CD4-positive, alpha-beta T cell (primary cell): ENCODE data around the gene CFL1. TPM values are rescaled to one million over a fixed set of nuclear protein-coding genes. Genes with fewer than 3 reads are reported as not detected.

Experiments
- ATAC-seq: fragments of 200-7000 bp; cut with Tn5 transposase; one replicate; pipeline ENCODE4 v1.10.0; 2022; ENCODE audit warnings: mild to moderate bottlenecking; ENCODE audit not compliant: poor library complexity
- CTCF ChIA-PET: fragments of 350-600 bp; sonication (Branson Sonifier 250); formaldehyde crosslinking; loops from one replicate; lab custom pipeline; 2021; ENCODE audit warnings: antibody characterized with exemption, inconsistent platforms; lab: Charles Lee
- POLR2A ChIA-PET: fragments of 350-600 bp; sonication (Branson Sonifier 250); formaldehyde crosslinking; loops from one replicate; lab custom pipeline; 2021; ENCODE audit warnings: antibody characterized with exemption, inconsistent platforms; lab: Charles Lee
- DNase-seq, 14 experiments: peaks; one replicate each; pipeline ENCODE4 v3.0.0-alpha.2; 2013 to 2020; ENCODE audit warnings: mixed read lengths in 2 of 14
- H3K27ac ChIP-seq, 2 donors: one replicate each; pipeline versions ENCODE4 v1.5.1 to v1.7.0; 2013; ENCODE audit warnings: low read length in 2 of 2, low read depth in 1 of 2, mild to moderate bottlenecking in 1 of 2
- H3K27me3 ChIP-seq, 2 experiments: 1 replicate in 1 of 2; 2 replicates in 1 of 2; pipeline versions ENCODE4 v1.6.1 to v1.7.0; 2013; ENCODE audit warnings: low read length in 2 of 2, control low read depth in 1 of 2, mild to moderate bottlenecking in 1 of 2, moderate library complexity in 1 of 2; ENCODE audit not compliant: insufficient read depth in 2 of 2, control insufficient read depth in 1 of 2
- H3K36me3 ChIP-seq: one replicate; pipeline ENCODE4 v1.6.1; 2013; ENCODE audit warnings: low read length, control low read depth; ENCODE audit not compliant: insufficient read depth
- H3K4me1 ChIP-seq: one replicate; pipeline ENCODE4 v1.6.1; 2013; ENCODE audit warnings: low read length, control low read depth; ENCODE audit not compliant: insufficient read depth
- H3K4me3 ChIP-seq: one replicate; pipeline ENCODE4 v1.5.1; 2013; ENCODE audit warnings: mild to moderate bottlenecking, low read length, moderate library complexity
- H3K9me3 ChIP-seq, 2 experiments: 1 replicate in 1 of 2; 2 replicates in 1 of 2; pipeline versions ENCODE4 v1.6.1 to v1.7.0; 2013; ENCODE audit warnings: low read length in 2 of 2, mild to moderate bottlenecking in 2 of 2, control low read depth in 1 of 2, moderate library complexity in 1 of 2; ENCODE audit not compliant: control insufficient read depth in 1 of 2, insufficient read depth in 1 of 2
- H3K27ac Mint-ChIP-seq: one replicate; pipeline ENCODE4 v1.8.0; 2020; ENCODE audit warnings: mixed read lengths
- H3K27me3 Mint-ChIP-seq: one replicate; pipeline ENCODE4 v1.8.0; 2021; ENCODE audit warnings: mixed read lengths
- H3K36me3 Mint-ChIP-seq: one replicate; pipeline ENCODE4 v1.8.0; 2021; ENCODE audit warnings: low read depth, mixed read lengths
- H3K4me1 Mint-ChIP-seq: one replicate; pipeline ENCODE4 v1.8.0; 2021; ENCODE audit warnings: low read depth, mixed read lengths
- H3K4me3 Mint-ChIP-seq: one replicate; pipeline ENCODE4 v1.8.0; 2020; ENCODE audit warnings: mild to moderate bottlenecking, mixed read lengths
- H3K9me3 Mint-ChIP-seq: one replicate; pipeline ENCODE4 v1.8.0; 2020; ENCODE audit warnings: mixed read lengths
- intact Hi-C, 2 experiments: fragments of 100-400 bp; cut with DNase I in 1 of 2; cut with micrococcal nuclease in 1 of 2; formaldehyde crosslinking; loops; one replicate each; pipeline versions ENCODE4 v1.15.1 to v1.9.0; 2023 to 2025; cut with DNase I, micrococcal nuclease
- total RNA-seq, 174 experiments: library from RNA in 2 of 174; stranded (reverse) in 2 of 174; gene quantifications; one replicate each; pipeline ENCODE4 v1.2.3 and lab custom pipeline; 2021 to 2026
- TF ChIP-seq, protein P1 (sequence below): fragments of 200-600 bp; IDR thresholded peaks from one replicate; pipeline ENCODE4 v1.8.0; 2022; ENCODE audit warnings: antibody characterized with exemption, mild to moderate bottlenecking

The CFL1 gene
- total RNA-seq, 2 experiments from 2014 or later = 322 to 331 TPM

GRCh38 chr11:65882120-65883057, 24.4 kb upstream of the CFL1 start:
- no peak for ATAC-seq
- DNase-seq = peak in 1 of 14 experiments; percentile 1
- Histone ChIP-seq H3K27me3 (no peaks in the 10 kb centered on the region), H3K36me3 (peaks cover 35% of the 10 kb centered on the region), H3K9me3 (no peaks in the 10 kb centered on the region), H3K4me1 (peaks cover 53% of the 10 kb centered on the region), H3K27ac (no peak overlapping the region), H3K4me3 (no peak overlapping the region)
- CTCF ChIA-PET = interaction anchor here (0.8 to 3.5 kb wide), 3 partner anchors 8 to 23 kb away, joined by 3 to 37 read pairs (median 21); partner anchors contain the start of gene MUS81
- intact Hi-C loops = loop anchor here in 1 of 2 experiments (10.0 kb wide), 1 partner anchor 168 kb away; the partner anchor contains the start of gene KAT5
- H3K27me3 Mint-ChIP-seq = no peaks in the 10 kb centered on the region
- POLR2A ChIA-PET = interaction anchor here (1.3 to 2.4 kb wide), 2 partner anchors 23 to 170 kb away, joined by 3 to 11 read pairs; partner anchors contain the start of genes KAT5 and MUS81
- TF ChIP-seq, protein P1, sequence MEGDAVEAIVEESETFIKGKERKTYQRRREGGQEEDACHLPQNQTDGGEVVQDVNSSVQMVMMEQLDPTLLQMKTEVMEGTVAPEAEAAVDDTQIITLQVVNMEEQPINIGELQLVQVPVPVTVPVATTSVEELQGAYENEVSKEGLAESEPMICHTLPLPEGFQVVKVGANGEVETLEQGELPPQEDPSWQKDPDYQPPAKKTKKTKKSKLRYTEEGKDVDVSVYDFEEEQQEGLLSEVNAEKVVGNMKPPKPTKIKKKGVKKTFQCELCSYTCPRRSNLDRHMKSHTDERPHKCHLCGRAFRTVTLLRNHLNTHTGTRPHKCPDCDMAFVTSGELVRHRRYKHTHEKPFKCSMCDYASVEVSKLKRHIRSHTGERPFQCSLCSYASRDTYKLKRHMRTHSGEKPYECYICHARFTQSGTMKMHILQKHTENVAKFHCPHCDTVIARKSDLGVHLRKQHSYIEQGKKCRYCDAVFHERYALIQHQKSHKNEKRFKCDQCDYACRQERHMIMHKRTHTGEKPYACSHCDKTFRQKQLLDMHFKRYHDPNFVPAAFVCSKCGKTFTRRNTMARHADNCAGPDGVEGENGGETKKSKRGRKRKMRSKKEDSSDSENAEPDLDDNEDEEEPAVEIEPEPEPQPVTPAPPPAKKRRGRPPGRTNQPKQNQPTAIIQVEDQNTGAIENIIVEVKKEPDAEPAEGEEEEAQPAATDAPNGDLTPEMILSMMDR = no peak
- H3K4me3 Mint-ChIP-seq = no peak overlapping the region
- H3K36me3 Mint-ChIP-seq = peaks cover 37% of the 10 kb centered on the region
- no peaks in the 10 kb centered on the region for H3K9me3 Mint-ChIP-seq
- no peak overlapping the region for H3K27ac Mint-ChIP-seq
- peaks cover 30% of the 10 kb centered on the region for H3K4me1 Mint-ChIP-seq

GRCh38 chr11:65880844-65881421, 23.0 kb upstream of the CFL1 start:
- intact Hi-C loops = loop anchor here in 1 of 2 experiments (10.0 kb wide), 1 partner anchor 166 kb away; the partner anchor contains the start of gene KAT5
- TF ChIP-seq, protein P1 = no peak
- POLR2A ChIA-PET = interaction anchor here (1.4 to 2.4 kb wide), 2 partner anchors 22 to 47 kb away, joined by 3 to 11 read pairs; partner anchors contain the start of gene MUS81
- Histone ChIP-seq H3K36me3 (peaks cover 35% of the 10 kb centered on the region), H3K9me3 (no peaks in the 10 kb centered on the region), H3K27ac (peak overlapping the region in 1 of 2 donors; percentile 18), H3K27me3 (no peaks in the 10 kb centered on the region), H3K4me3 (peak overlapping the region; percentile 7), H3K4me1 (peaks cover 57% of the 10 kb centered on the region)
- ATAC-seq = no peak
- no peaks in the 10 kb centered on the region for H3K9me3 Mint-ChIP-seq
- peak overlapping the region; percentile 44 for H3K27ac Mint-ChIP-seq
- H3K36me3 Mint-ChIP-seq = peaks cover 31% of the 10 kb centered on the region
- no peaks in the 10 kb centered on the region for H3K27me3 Mint-ChIP-seq
- peak in 1 of 14 experiments; percentile 2 for DNase-seq
- no peak overlapping the region for H3K4me3 Mint-ChIP-seq
- peaks cover 22% of the 10 kb centered on the region for H3K4me1 Mint-ChIP-seq
- CTCF ChIA-PET = interaction anchor here (0.7 to 1.2 kb wide), 2 partner anchors 7 to 21 kb away, joined by 3 to 4 read pairs; partner anchors contain the start of gene MUS81

GRCh38 chr11:65880027-65880426, 22.0 kb upstream of the CFL1 start:
- H3K4me1 Mint-ChIP-seq = peaks cover 21% of the 10 kb centered on the region
- POLR2A ChIA-PET = interaction anchor here (0.8 to 2.4 kb wide), 4 partner anchors 9 to 21 kb away, joined by 3 to 11 read pairs (median 4); partner anchors contain the start of genes CCDC85B, FIBP and MUS81
- peak overlapping the region; percentile 42 for H3K27ac Mint-ChIP-seq
- intact Hi-C loops = loop anchor here in 1 of 2 experiments (10.0 kb wide), 1 partner anchor 165 kb away; the partner anchor contains the start of gene KAT5
- peak overlapping the region; percentile 50 for H3K4me3 ChIP-seq
- DNase-seq = no peak
- TF ChIP-seq, protein P1 = no peak
- peaks cover 56% of the 10 kb centered on the region for H3K4me1 ChIP-seq
- H3K9me3 Mint-ChIP-seq = no peaks in the 10 kb centered on the region
- H3K9me3 ChIP-seq = no peaks in the 10 kb centered on the region
- ATAC-seq = no peak
- H3K36me3 ChIP-seq = peaks cover 27% of the 10 kb centered on the region
- H3K27me3 ChIP-seq = no peaks in the 10 kb centered on the region
- CTCF ChIA-PET = interaction anchor here (0.7 to 2.1 kb wide), 3 partner anchors 8 to 20 kb away, joined by 3 to 8 read pairs (median 4); partner anchors contain the start of genes FIBP and MUS81
- H3K36me3 Mint-ChIP-seq = peaks cover 24% of the 10 kb centered on the region
- no peaks in the 10 kb centered on the region for H3K27me3 Mint-ChIP-seq
- no peak overlapping the region for H3K4me3 Mint-ChIP-seq
- peak overlapping the region; percentile 9 to 41 for H3K27ac ChIP-seq
